OCI-M1 (cell line): Measurements from ENCODE around the gene KAT5.
"Not testable (repeated sequence)": the region's sequence is repeated elsewhere in the genome, so short reads cannot be mapped to it uniquely, and the experiment has no call there.

ENCODE experiments used
- DNase-seq: peaks from one replicate; lab custom pipeline; 2025; lab: John Stamatoyannopoulos, UW

Gene KAT5

GRCh38 chr11:65711785-65712632 lies at the start of gene KAT5:
TSS of gene KAT5 (plus strand) at chr11:65712252. CDS start at chr11:65712268, 16 bp downstream.
- peak; percentile 99 for DNase-seq

GRCh38 chr11:65662799-65663638 lies 49.0 kb upstream of the KAT5 start, which contains the start of gene RELA:
TSS of gene RELA (minus strand) at chr11:65662916. CDS start at chr11:65662832, 84 bp downstream.
- peak; percentile 96 for DNase-seq

- DNase-seq, result peak; percentile 61
These were observed 48.3 kb upstream of the KAT5 start for GRCh38 chr11:65663639-65664200.

- no peak for DNase-seq
These were observed 39.7 kb upstream of the KAT5 start for GRCh38 chr11:65672180-65672860.

GRCh38 chr11:65672982-65673381 lies 39.1 kb upstream of the KAT5 start:
- DNase-seq, result no peak

GRCh38 chr11:65680192-65680743 lies 31.8 kb upstream of the KAT5 start:
- no peak for DNase-seq

- DNase-seq, result not testable (repeated sequence)
These were observed 28.6 kb upstream of the KAT5 start for GRCh38 chr11:65683480-65683879.

- no peak for DNase-seq
These were observed 26.1 kb upstream of the KAT5 start for GRCh38 chr11:65685981-65686380.

GRCh38 chr11:65691847-65692246 lies 20.2 kb upstream of the KAT5 start:
- DNase-seq, result not testable (repeated sequence)

GRCh38 chr11:65692367-65692766 lies 19.7 kb upstream of the KAT5 start:
- no peak for DNase-seq

GRCh38 chr11:65695459-65696241 lies 16.4 kb upstream of the KAT5 start:
- DNase-seq, result no peak

GRCh38 chr11:65696802-65697552 lies 15.1 kb upstream of the KAT5 start:
- DNase-seq, result no peak

GRCh38 chr11:65698205-65698604 lies 13.8 kb upstream of the KAT5 start:
- DNase-seq, result no peak

- DNase-seq, result no peak
These were observed 12.7 kb upstream of the KAT5 start for GRCh38 chr11:65699306-65699705.

GRCh38 chr11:65700399-65700798 lies 11.7 kb upstream of the KAT5 start:
- DNase-seq, result peak; percentile 24

- no peak for DNase-seq
These were observed 10.4 kb upstream of the KAT5 start for GRCh38 chr11:65701686-65702085.

GRCh38 chr11:65703846-65704245 lies 8.2 kb upstream of the KAT5 start:
- no peak for DNase-seq

- DNase-seq, result peak; percentile 68
These were observed 5.7 kb upstream of the KAT5 start for GRCh38 chr11:65706303-65706763.

GRCh38 chr11:65707002-65707401 lies 5.0 kb upstream of the KAT5 start:
- DNase-seq, result not testable (repeated sequence)

GRCh38 chr11:65708451-65708850 lies 3.6 kb upstream of the KAT5 start:
- no peak for DNase-seq
